ENCODE results near the gene ERRFI1.

The ERRFI1 gene

GRCh38 chr1:8042134-8042533, 16.0 kb upstream of the ERRFI1 start:
- DNase-seq (ENCODE audit: low read depth, low spot score) = no peak
- no peak for TF ChIP-seq YY1 (IDR thresholded peaks at IDR 0.05; ENCODE audit: insufficient read depth, insufficient read length)
- Histone ChIP-seq H3K4me1 (ENCODE audit: insufficient read depth, insufficient read length) (no peaks in the 10 kb centered on the region), H3K9me3 (ENCODE audit: insufficient read depth, low read length) (peaks cover 6% of the 10 kb centered on the region; the same call in 1 of the 2 replicates), H3K9ac (ENCODE audit: insufficient read length, low read depth) (no peak overlapping the region), H3K27me3 (ENCODE audit: insufficient read depth, insufficient read length) (no peaks in the 10 kb centered on the region), H3K4me3 (ENCODE audit: insufficient read length, low read depth) (no peak overlapping the region), H3K36me3 (ENCODE audit: insufficient read depth, insufficient read length, low read length) (no peaks in the 10 kb centered on the region)

DNA sequence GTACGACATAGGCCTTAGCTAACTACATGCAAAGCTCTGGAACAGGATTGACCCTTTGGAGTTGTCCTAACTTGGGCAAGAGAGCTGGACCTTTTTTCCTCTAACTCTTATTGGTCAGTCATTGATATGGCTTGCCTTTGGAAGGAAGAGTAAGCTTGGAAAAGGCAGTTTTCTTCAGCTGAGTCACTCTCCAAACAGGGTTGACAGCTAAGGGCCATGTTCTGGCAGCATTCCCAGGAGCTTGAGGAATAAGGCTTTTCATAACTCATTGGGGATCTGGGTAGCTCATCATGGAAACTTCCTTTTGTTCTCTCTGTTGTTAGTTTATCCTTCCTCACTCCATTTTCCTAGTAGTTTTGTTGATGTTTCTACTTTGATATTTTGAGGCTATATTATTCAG, 14.5 kb upstream of the ERRFI1 start:
- peaks cover 6% of the 10 kb centered on the region; the same call in 1 of the 2 replicates for H3K9me3 ChIP-seq (ENCODE audit: insufficient read depth, low read length)
- no peak overlapping the region for H3K4me3 ChIP-seq (ENCODE audit: insufficient read length, low read depth)
- H3K9ac ChIP-seq (ENCODE audit: insufficient read length, low read depth) = no peak overlapping the region
- TF ChIP-seq ZNF274 (IDR thresholded peaks at IDR 0.05; ENCODE audit: low read depth, low read length) (no peak), SUZ12 (IDR thresholded peaks at IDR 0.05; ENCODE audit: extremely low read depth, insufficient read depth, insufficient read length) (no peak), YY1 (IDR thresholded peaks at IDR 0.05; ENCODE audit: insufficient read depth, insufficient read length) (no peak)
- no peaks in the 10 kb centered on the region for H3K27me3 ChIP-seq (ENCODE audit: insufficient read depth, insufficient read length)
- no peaks in the 10 kb centered on the region for H3K36me3 ChIP-seq (ENCODE audit: insufficient read depth, insufficient read length, low read length)
- H3K4me1 ChIP-seq (ENCODE audit: insufficient read depth, insufficient read length) = no peaks in the 10 kb centered on the region
- no peak for DNase-seq (ENCODE audit: low read depth, low spot score)

DNA sequence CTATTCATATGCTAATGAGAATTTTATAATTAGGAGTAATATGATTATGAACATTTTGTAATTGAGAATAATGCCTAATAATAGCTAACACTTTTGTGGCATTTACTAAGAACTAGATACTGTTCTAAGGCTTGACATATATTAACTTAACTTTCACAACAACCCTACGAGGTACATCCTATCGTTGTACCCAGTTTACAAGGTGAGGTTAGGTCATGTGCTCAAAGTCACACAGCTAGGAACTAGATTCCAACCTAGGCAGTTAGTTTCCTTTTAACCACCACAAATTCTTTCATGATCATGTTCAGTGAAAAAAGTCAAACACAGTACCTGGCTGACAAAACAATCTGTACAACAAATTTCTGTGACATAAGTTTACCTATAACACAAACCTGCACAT, 13.0 kb upstream of the ERRFI1 start:
- H3K27me3 ChIP-seq (ENCODE audit: insufficient read depth, insufficient read length) = no peaks in the 10 kb centered on the region
- H3K36me3 ChIP-seq (ENCODE audit: insufficient read depth, insufficient read length, low read length) = no peaks in the 10 kb centered on the region
- H3K4me3 ChIP-seq (ENCODE audit: insufficient read length, low read depth) = no peak overlapping the region
- H3K9ac ChIP-seq (ENCODE audit: insufficient read length, low read depth) = no peak overlapping the region
- DNase-seq (ENCODE audit: low read depth, low spot score) = no peak
- H3K9me3 ChIP-seq (ENCODE audit: insufficient read depth, low read length) = peaks cover 6% of the 10 kb centered on the region; the same call in 1 of the 2 replicates
- H3K4me1 ChIP-seq (ENCODE audit: insufficient read depth, insufficient read length) = no peaks in the 10 kb centered on the region
- no peak for TF ChIP-seq YY1 (IDR thresholded peaks at IDR 0.05; ENCODE audit: insufficient read depth, insufficient read length)
- no peak for TF ChIP-seq ZNF274 (IDR thresholded peaks at IDR 0.05; ENCODE audit: low read depth, low read length)
- TF ChIP-seq SUZ12 (IDR thresholded peaks at IDR 0.05; ENCODE audit: extremely low read depth, insufficient read depth, insufficient read length) = no peak

DNA sequence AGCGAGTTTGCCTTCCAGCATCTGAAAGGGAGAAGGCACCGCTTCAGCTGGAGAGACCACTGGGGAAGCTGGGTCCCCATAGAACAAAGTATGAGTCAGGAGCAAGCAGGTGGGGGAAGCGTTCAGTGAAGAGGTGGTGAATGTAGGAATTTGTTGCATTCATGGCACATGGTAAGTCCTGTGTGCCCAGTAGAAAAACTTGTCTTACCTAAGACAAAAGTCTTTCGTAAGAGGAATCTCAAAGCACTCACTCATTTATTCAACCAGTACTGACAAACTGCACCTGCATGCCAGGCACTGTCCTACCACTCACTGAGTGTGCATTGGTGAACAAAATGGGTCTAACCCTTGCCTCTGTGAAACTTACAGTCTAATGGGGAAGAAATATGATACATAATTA, 9.2 kb upstream of the ERRFI1 start:
- no peaks in the 10 kb centered on the region for H3K36me3 ChIP-seq (ENCODE audit: insufficient read depth, insufficient read length, low read length)
- no peak overlapping the region for H3K4me3 ChIP-seq (ENCODE audit: insufficient read length, low read depth)
- TF ChIP-seq ZNF274 (IDR thresholded peaks at IDR 0.05; ENCODE audit: low read depth, low read length) (no peak), SUZ12 (IDR thresholded peaks at IDR 0.05; ENCODE audit: extremely low read depth, insufficient read depth, insufficient read length) (no peak), YY1 (IDR thresholded peaks at IDR 0.05; ENCODE audit: insufficient read depth, insufficient read length) (no peak)
- no peak for DNase-seq (ENCODE audit: low read depth, low spot score)
- H3K27me3 ChIP-seq (ENCODE audit: insufficient read depth, insufficient read length) = no peaks in the 10 kb centered on the region
- H3K9me3 ChIP-seq (ENCODE audit: insufficient read depth, low read length) = no peaks in the 10 kb centered on the region
- H3K9ac ChIP-seq (ENCODE audit: insufficient read length, low read depth) = no peak overlapping the region
- H3K4me1 ChIP-seq (ENCODE audit: insufficient read depth, insufficient read length) = peaks cover 2% of the 10 kb centered on the region

DNA sequence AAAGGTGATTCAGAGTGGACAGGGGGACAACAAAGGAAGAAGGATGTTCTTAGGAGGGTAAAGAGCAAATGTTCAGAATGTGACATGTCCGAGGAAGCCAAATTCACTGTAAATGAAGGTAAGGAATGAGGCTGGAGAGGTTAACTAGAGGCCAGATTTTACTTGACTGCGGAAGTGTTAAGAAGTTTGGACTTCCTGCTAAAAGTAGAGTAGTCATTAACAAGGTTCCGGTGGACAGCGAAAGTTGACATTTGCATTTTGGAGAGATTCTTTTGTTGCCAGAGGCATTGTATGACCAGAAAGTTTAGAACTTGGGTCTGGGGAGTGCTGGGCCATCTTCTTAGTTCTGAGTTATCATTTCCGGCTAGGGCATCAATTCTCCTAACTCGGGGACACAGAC, 7.2 kb upstream of the ERRFI1 start:
- no peak for DNase-seq (ENCODE audit: low read depth, low spot score)
- no peak overlapping the region for H3K9ac ChIP-seq (ENCODE audit: insufficient read length, low read depth)
- no peak overlapping the region for H3K4me3 ChIP-seq (ENCODE audit: insufficient read length, low read depth)
- H3K4me1 ChIP-seq (ENCODE audit: insufficient read depth, insufficient read length) = peaks cover 2% of the 10 kb centered on the region
- no peaks in the 10 kb centered on the region for H3K9me3 ChIP-seq (ENCODE audit: insufficient read depth, low read length)
- no peaks in the 10 kb centered on the region for H3K27me3 ChIP-seq (ENCODE audit: insufficient read depth, insufficient read length)
- no peaks in the 10 kb centered on the region for H3K36me3 ChIP-seq (ENCODE audit: insufficient read depth, insufficient read length, low read length)
- TF ChIP-seq SUZ12 (IDR thresholded peaks at IDR 0.05; ENCODE audit: extremely low read depth, insufficient read depth, insufficient read length) (no peak), ZNF274 (IDR thresholded peaks at IDR 0.05; ENCODE audit: low read depth, low read length) (no peak), YY1 (IDR thresholded peaks at IDR 0.05; ENCODE audit: insufficient read depth, insufficient read length) (no peak)

DNA sequence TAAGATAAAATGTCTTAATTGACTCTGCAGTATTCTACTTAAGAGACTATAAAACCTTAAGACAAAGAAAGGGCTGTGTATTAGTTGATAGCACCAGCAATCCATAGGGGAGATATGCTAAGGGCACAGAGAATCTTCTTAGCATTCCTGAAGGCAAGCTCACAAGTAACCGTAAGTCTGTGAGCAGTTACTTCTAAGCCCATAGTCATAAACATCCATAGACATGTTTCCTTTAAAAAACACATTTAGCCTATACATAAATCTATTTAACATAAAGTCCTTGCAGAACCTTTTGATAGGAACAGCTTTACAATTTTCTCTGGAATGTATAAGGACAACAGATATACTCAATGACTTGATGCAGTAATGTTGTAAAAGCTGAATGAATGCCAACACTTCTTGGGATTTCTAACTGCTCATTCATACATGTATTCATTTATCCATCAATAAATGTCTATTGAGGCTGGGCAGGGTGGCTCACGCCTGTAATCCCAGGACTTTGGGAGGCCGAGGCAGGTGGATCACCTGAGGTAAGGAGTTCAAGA, 6.3 kb upstream of the ERRFI1 start:
- Histone ChIP-seq H3K4me1 (ENCODE audit: insufficient read depth, insufficient read length) (peaks cover 2% of the 10 kb centered on the region), H3K9ac (ENCODE audit: insufficient read length, low read depth) (no peak overlapping the region), H3K9me3 (ENCODE audit: insufficient read depth, low read length) (no peaks in the 10 kb centered on the region), H3K27me3 (ENCODE audit: insufficient read depth, insufficient read length) (no peaks in the 10 kb centered on the region), H3K4me3 (ENCODE audit: insufficient read length, low read depth) (no peak overlapping the region), H3K36me3 (ENCODE audit: insufficient read depth, insufficient read length, low read length) (no peaks in the 10 kb centered on the region)
- no peak for DNase-seq (ENCODE audit: low read depth, low spot score)
- TF ChIP-seq SUZ12 (IDR thresholded peaks at IDR 0.05; ENCODE audit: extremely low read depth, insufficient read depth, insufficient read length) = no peak

DNA sequence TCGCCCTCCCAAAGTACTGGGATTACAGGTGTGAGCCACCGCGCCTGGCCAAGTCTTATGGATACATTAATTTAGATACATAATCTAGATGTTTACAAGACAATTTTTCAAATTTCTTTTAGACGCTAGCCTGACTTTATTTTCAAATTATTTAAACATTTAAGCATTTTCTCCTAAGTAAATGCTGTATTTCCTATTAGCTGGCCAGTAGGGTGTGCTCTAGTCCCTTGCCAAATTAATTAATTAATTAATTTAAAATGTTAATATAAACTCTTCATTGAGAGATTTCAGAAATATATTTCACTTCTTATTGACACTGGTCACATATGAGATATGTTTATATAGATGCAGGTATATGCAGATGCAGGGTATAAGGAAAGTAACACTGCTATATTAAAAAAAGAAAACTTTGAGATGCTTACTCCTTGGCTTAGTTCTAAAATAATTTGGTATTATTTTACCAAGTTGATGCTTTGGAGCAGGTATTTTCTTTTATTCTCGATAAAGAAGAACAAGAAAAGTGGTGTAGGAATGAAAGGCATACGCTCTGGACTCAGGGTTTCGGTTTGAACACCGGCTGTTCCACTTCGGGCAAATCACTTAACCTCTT, 5.2 kb upstream of the ERRFI1 start:
- peaks cover 6% of the 10 kb centered on the region for H3K4me1 ChIP-seq (ENCODE audit: insufficient read depth, insufficient read length)
- H3K9me3 ChIP-seq (ENCODE audit: insufficient read depth, low read length) = no peaks in the 10 kb centered on the region
- no peak overlapping the region for H3K4me3 ChIP-seq (ENCODE audit: insufficient read length, low read depth)
- no peak for DNase-seq (ENCODE audit: low read depth, low spot score)
- peaks cover 5% of the 10 kb centered on the region for H3K27me3 ChIP-seq (ENCODE audit: insufficient read depth, insufficient read length)
- no peak for TF ChIP-seq SUZ12 (IDR thresholded peaks at IDR 0.05; ENCODE audit: extremely low read depth, insufficient read depth, insufficient read length)
- no peak for TF ChIP-seq YY1 (IDR thresholded peaks at IDR 0.05; ENCODE audit: insufficient read depth, insufficient read length)
- no peak for TF ChIP-seq ZNF274 (IDR thresholded peaks at IDR 0.05; ENCODE audit: low read depth, low read length)
- no peak overlapping the region for H3K9ac ChIP-seq (ENCODE audit: insufficient read length, low read depth)
- no peaks in the 10 kb centered on the region for H3K36me3 ChIP-seq (ENCODE audit: insufficient read depth, insufficient read length, low read length)

Data from NT2/D1 (cell line).